B cell (primary cell): ENCODE results near the gene NDUFV2. TPM values are rescaled to one million over a fixed set of nuclear protein-coding genes. Genes with fewer than 3 reads are reported as not detected.

Experiments
- ATAC-seq: fragments of 200-7000 bp; cut with Tn5 transposase; one replicate; pipeline ENCODE4 v1.10.0; 2021; ENCODE audit warnings: low read depth, mild to moderate bottlenecking, moderate number of reproducible peaks, moderate library complexity
- CTCF ChIA-PET: fragments of 350-600 bp; sonication (Branson Sonifier 250); formaldehyde crosslinking; loops from one replicate; lab custom pipeline; 2021; ENCODE audit warnings: antibody characterized with exemption, inconsistent platforms; lab: Charles Lee
- POLR2A ChIA-PET: fragments of 350-600 bp; sonication (Branson Sonifier 250); formaldehyde crosslinking; loops from one replicate; lab custom pipeline; 2021; ENCODE audit warnings: antibody characterized with exemption; lab: Charles Lee
- DNase-seq: peaks from one replicate; pipeline ENCODE4 v3.0.0; 2013
- H2AFZ ChIP-seq: 2 replicates; pipeline ENCODE4 v1.6.1; 2012; ENCODE audit warnings: mild to moderate bottlenecking, low read depth, low read length; ENCODE audit not compliant: insufficient read depth, poor library complexity, severe bottlenecking
- H3K27ac ChIP-seq, 2 donors: 1 replicate in 1 of 2; 2 replicates in 1 of 2; pipeline ENCODE4 v1.5.1; 2012 to 2013; ENCODE audit warnings: low read length in 2 of 2, mild to moderate bottlenecking in 2 of 2, moderate library complexity in 1 of 2
- H3K27me3 ChIP-seq, 4 experiments: fragments of 200-600 bp in 1 of 4; sonication (generic) in 1 of 4; replicated peaks in 1 of 4; 1 replicate in 2 of 4; 2 replicates in 2 of 4; pipeline versions ENCODE4 v1.6.1 to v1.7.0; 2013 to 2016; ENCODE audit warnings: low read length in 3 of 4, mild to moderate bottlenecking in 2 of 4, mixed read lengths in 1 of 4, moderate library complexity in 1 of 4; ENCODE audit not compliant: insufficient read depth in 4 of 4, control insufficient read depth in 3 of 4; ENCODE audit errors: control extremely low read depth in 1 of 4
- H3K36me3 ChIP-seq, 2 experiments: replicated peaks in 1 of 2; 1 replicate in 1 of 2; 2 replicates in 1 of 2; pipeline versions ENCODE4 v1.6.1 to v1.7.1; 2013; ENCODE audit warnings: low read length in 1 of 2; ENCODE audit not compliant: insufficient read depth in 2 of 2, control insufficient read depth in 1 of 2; ENCODE audit errors: control extremely low read depth in 1 of 2, extremely low read depth in 1 of 2
- H3K4me1 ChIP-seq, 2 donors: fragments of 200-600 bp in 1 of 2; sonication (generic) in 1 of 2; 1 replicate in 1 of 2; 2 replicates in 1 of 2; pipeline versions ENCODE4 v1.5.1 to v1.6.1; 2013 to 2017; ENCODE audit warnings: low read length in 2 of 2; ENCODE audit not compliant: control insufficient read depth in 2 of 2, insufficient read depth in 2 of 2
- H3K4me2 ChIP-seq: replicated peaks from 2 replicates; pipeline ENCODE3; 2012; ENCODE audit warnings: mild to moderate bottlenecking, low read depth, low read length; ENCODE audit not compliant: poor library complexity, severe bottlenecking
- H3K4me3 ChIP-seq, 5 experiments: fragments of 200-600 bp in 1 of 5; sonication (generic) in 1 of 5; 1 replicate in 3 of 5; 2 replicates in 2 of 5; pipeline versions ENCODE4 v1.5.1 to v1.7.0; 2011 to 2016; ENCODE audit warnings: low read length in 4 of 5, mild to moderate bottlenecking in 4 of 5, low read depth in 2 of 5, control low read depth in 1 of 5, moderate library complexity in 1 of 5; ENCODE audit not compliant: insufficient read depth in 1 of 5; ENCODE audit errors: control extremely low read depth in 1 of 5, extremely low read depth in 1 of 5
- H3K79me2 ChIP-seq: fragments of 200-600 bp; sonication (generic); one replicate; pipeline ENCODE4 v1.6.0; 2016; ENCODE audit warnings: low read length; ENCODE audit not compliant: control insufficient read depth, insufficient read depth
- H3K9ac ChIP-seq: fragments of 200-600 bp; sonication (generic); 2 replicates; pipeline ENCODE4 v1.6.1; 2017; ENCODE audit warnings: mild to moderate bottlenecking, low read length, moderate library complexity
- H3K9me3 ChIP-seq, 3 donors: one replicate each; pipeline versions ENCODE4 v1.6.1 to v1.7.1; 2013; ENCODE audit warnings: low read length in 2 of 3; ENCODE audit not compliant: control insufficient read depth in 2 of 3, insufficient read depth in 1 of 3; ENCODE audit errors: control extremely low read depth in 1 of 3
- H4K20me1 ChIP-seq: 2 replicates; pipeline ENCODE4 v1.6.0; 2012; ENCODE audit warnings: mild to moderate bottlenecking, low read length; ENCODE audit not compliant: insufficient read depth, control insufficient read depth, poor library complexity, severe bottlenecking
- H3K27ac Mint-ChIP-seq: one replicate; pipeline ENCODE4 v1.8.0; 2021; ENCODE audit warnings: mixed read lengths
- H3K27me3 Mint-ChIP-seq: one replicate; pipeline ENCODE4 v1.8.0; 2021; ENCODE audit warnings: mixed read lengths
- H3K4me1 Mint-ChIP-seq: one replicate; pipeline ENCODE4 v1.8.0; 2021; ENCODE audit warnings: mixed read lengths
- H3K4me3 Mint-ChIP-seq: one replicate; pipeline ENCODE4 v1.8.0; 2021; ENCODE audit warnings: mixed read lengths
- H3K9me3 Mint-ChIP-seq: one replicate; pipeline ENCODE4 v1.8.0; 2022; ENCODE audit warnings: mixed read lengths; ENCODE audit not compliant: insufficient read depth
- CTCF ChIP-seq: fragments of 200-600 bp; IDR thresholded peaks from one replicate; pipeline ENCODE4 v1.8.0; 2022; ENCODE audit warnings: antibody characterized with exemption, mild to moderate bottlenecking
- EZH2 ChIP-seq: IDR thresholded peaks from 2 replicates; pipeline ENCODE4 v1.6.1; 2012; ENCODE audit warnings: borderline replicate concordance, low read depth, mild to moderate bottlenecking, moderate library complexity, low read length; ENCODE audit not compliant: insufficient read depth, poor library complexity, severe bottlenecking
- WGBS: methylation state at CpG from one replicate; pipeline ENCODE4 v1.1.5; 2013; ENCODE audit warnings: missing lambda C conversion rate; ENCODE audit not compliant: insufficient coverage; 5-methylcytosine and 5-hydroxymethylcytosine counted together
- intact Hi-C: fragments of 100-400 bp; cut with micrococcal nuclease; formaldehyde crosslinking; loops from one replicate; pipeline ENCODE4 v1.10.0; 2022
- polyA plus RNA-seq: library from polyadenylated mRNA; depleted of rRNA; stranded (reverse); fragments of >200 nt; gene quantifications from 2 replicates; pipeline ENCODE4 v1.2.3, GENCODE V29; 2012
- total RNA-seq, 2 donors: library from RNA; stranded (reverse); fragments of 120-200 nt in 1 of 2; gene quantifications; 1 replicate in 1 of 2; 2 replicates in 1 of 2; pipeline versions ENCODE4 v1.2.3 to v1.2.4, GENCODE V29; 2013 to 2022

NDUFV2 gene
- total and polyA plus RNA-seq, 2 donors (not counting 1 experiment from before 2014, with no cell fraction given) = 44.4 to 137 TPM

- Histone ChIP-seq H3K27ac (peak overlapping the region in 1 of 2 donors; percentile 67), H3K79me2 (peaks cover 76% of the 10 kb centered on the region)
These were observed 80.4 kb downstream of the NDUFV2 start for GRCh38 chr18:9182852-9183399.

More at GRCh38 chr18:9182852-9183399, 80.4 kb downstream of the NDUFV2 start:
- Histone ChIP-seq H3K27me3 (no peaks in the 10 kb centered on the region), H3K4me3 (no peak overlapping the region), H2AFZ (no peak overlapping the region), H3K9me3 (no peaks in the 10 kb centered on the region), H3K9ac (no peak overlapping the region), H3K4me1 (peaks cover 13 to 31% of the 10 kb centered on the region in 2 donors), H4K20me1 (peaks cover 24% of the 10 kb centered on the region), H3K4me2 (no peak overlapping the region), H3K36me3 (peaks cover 0 to 11% of the 10 kb centered on the region in 2 experiments)
- CTCF ChIA-PET = no interaction called here
- no peak for ATAC-seq
- no peak for DNase-seq
- Mint-ChIP-seq H3K27ac (peak overlapping the region; percentile 33), H3K4me3 (no peak overlapping the region), H3K27me3 (no peaks in the 10 kb centered on the region), H3K4me1 (peaks cover 59% of the 10 kb centered on the region), H3K9me3 (no peaks in the 10 kb centered on the region)
- no CpG with 5 or more reads among the region's 5 CpGs for WGBS
- TF ChIP-seq EZH2 (no peak), CTCF (no peak)
- POLR2A ChIA-PET = no interaction called here
- intact Hi-C loops = loop anchor here (5.0 kb wide), 1 partner anchor 36 kb away; no protein-coding TSS in a partner anchor

Other genes with a start within 250 kb of the NDUFV2 start
- 183 and 192 TPM in 2 replicates for gene ANKRD12, start 34.1 kb downstream of the NDUFV2 start, total RNA-seq
- 8.0 and 11.0 TPM in 2 replicates for gene ANKRD12, start 34.1 kb downstream of the NDUFV2 start, polyA plus RNA-seq
- 5.5 and 6.3 TPM in 2 replicates for gene TWSG1, start 232.1 kb downstream of the NDUFV2 start, total RNA-seq
- gene TWSG1, start 232.1 kb downstream of the NDUFV2 start, polyA plus RNA-seq = 1.1 and 2.0 TPM in 2 replicates